ENCODE data around the gene TSC2. TPM values are rescaled to one million over a fixed set of nuclear protein-coding genes. Genes with fewer than 3 reads are reported as not detected.

TSC2 gene
- polyA plus RNA-seq, 3 donors = 11.7 to 95.1 (median 20.8) TPM

DNA sequence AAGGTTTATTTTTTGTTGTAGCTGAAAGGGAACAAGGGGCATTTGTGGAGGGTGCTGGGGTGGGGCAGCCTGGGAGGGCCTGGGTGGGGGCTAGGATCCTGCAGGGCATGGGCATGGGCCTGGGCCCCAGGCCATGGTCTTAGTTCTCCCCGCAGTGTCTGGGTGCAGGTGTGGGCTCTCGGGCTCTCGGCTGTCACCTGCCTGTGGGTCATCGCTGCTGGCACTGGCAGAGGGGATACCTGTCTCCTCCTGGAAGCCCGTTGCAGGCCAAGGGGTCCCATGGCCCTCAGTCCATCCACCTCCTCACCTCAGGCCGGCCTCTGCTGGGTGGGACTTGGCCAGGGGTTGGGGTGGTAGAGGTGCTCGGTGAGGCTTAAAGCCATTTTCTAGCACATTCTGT lies 30.3 kb downstream of the TSC2 start:
- Mint-ChIP-seq H3K9me3 (no peaks in the 10 kb centered on the region), H3K36me3 (peaks cover 60 to 83% of the 10 kb centered on the region in 2 donors), H3K27me3 (ENCODE audit: low read depth in 3 of 3) (peaks cover 0 to 3% (median 1%) of the 10 kb centered on the region in 3 donors), H3K4me3 (no peak overlapping the region), H3K27ac (no peak overlapping the region), H3K4me1 (no peaks in the 10 kb centered on the region)
- peaks cover 77 to 92% of the 10 kb centered on the region in 2 donors for H3K36me3 ChIP-seq (replicated peaks in 1 of 2; ENCODE audit: control insufficient read depth in 1 of 2, insufficient read depth in 2 of 2, low read length in 2 of 2)
- no peaks in the 10 kb centered on the region for H3K27me3 ChIP-seq (ENCODE audit: control insufficient read depth in 2 of 2, insufficient read depth in 2 of 2, low read length in 2 of 2)
- TF ChIP-seq, protein P1, sequence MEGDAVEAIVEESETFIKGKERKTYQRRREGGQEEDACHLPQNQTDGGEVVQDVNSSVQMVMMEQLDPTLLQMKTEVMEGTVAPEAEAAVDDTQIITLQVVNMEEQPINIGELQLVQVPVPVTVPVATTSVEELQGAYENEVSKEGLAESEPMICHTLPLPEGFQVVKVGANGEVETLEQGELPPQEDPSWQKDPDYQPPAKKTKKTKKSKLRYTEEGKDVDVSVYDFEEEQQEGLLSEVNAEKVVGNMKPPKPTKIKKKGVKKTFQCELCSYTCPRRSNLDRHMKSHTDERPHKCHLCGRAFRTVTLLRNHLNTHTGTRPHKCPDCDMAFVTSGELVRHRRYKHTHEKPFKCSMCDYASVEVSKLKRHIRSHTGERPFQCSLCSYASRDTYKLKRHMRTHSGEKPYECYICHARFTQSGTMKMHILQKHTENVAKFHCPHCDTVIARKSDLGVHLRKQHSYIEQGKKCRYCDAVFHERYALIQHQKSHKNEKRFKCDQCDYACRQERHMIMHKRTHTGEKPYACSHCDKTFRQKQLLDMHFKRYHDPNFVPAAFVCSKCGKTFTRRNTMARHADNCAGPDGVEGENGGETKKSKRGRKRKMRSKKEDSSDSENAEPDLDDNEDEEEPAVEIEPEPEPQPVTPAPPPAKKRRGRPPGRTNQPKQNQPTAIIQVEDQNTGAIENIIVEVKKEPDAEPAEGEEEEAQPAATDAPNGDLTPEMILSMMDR (IDR thresholded peaks at IDR 0.05) = no peak
- no peaks in the 10 kb centered on the region for H4K20me1 ChIP-seq (ENCODE audit: insufficient read depth, low read length)
- H2AFZ ChIP-seq (ENCODE audit: insufficient read depth, low read depth, low read length, poor library complexity, severe bottlenecking) = no peak overlapping the region
- no peak overlapping the region for H3K4me3 ChIP-seq (replicated peaks in 1 of 3; ENCODE audit: low read depth in 2 of 3, low read length in 3 of 3)
- H3K79me2 ChIP-seq (ENCODE audit: insufficient read depth, low read length) = no peaks in the 10 kb centered on the region
- H3K4me1 ChIP-seq (ENCODE audit: control insufficient read depth in 1 of 2, insufficient read depth in 2 of 2, low read length in 2 of 2) = no peaks in the 10 kb centered on the region
- no peak overlapping the region for H3K4me2 ChIP-seq (replicated peaks; ENCODE audit: extremely low read depth, low read length, poor library complexity, severe bottlenecking)
- no peaks in the 10 kb centered on the region for H3K9me3 ChIP-seq (replicated peaks in 1 of 2; ENCODE audit: control insufficient read depth in 1 of 2, insufficient read depth in 1 of 2, low read length in 2 of 2)
- no peak for DNase-seq
- no peak overlapping the region for H3K9ac ChIP-seq (ENCODE audit: insufficient read depth, low read length, poor library complexity, severe bottlenecking)
- 95% methylated on average over 4 of the region's 7 CpGs for WGBS (ENCODE audit: insufficient coverage)
- no peak overlapping the region for H3K27ac ChIP-seq (ENCODE audit: low read depth in 1 of 2, low read length in 2 of 2)
- intact Hi-C loops (cut with micrococcal nuclease) = no loop called here

DNA sequence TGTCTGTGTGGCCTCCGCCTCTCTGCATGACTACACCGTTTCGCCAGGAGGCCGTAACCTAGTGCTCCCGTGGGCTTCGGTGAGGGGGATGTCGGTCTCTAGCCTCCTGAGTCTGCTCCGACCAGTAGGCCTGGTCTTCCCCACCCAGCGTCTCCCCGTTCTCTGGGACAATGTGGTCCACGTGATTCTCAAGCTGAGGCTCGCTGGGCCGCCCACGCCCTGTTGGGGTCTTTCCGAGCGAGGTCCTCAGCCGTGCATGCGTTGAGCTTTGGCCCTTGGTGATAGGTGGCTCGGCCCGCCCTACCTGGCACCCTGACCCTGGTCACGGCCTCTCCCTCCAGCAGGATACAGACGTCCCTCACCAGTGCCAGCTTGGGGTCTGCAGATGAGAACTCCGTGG lies 30.9 kb downstream of the TSC2 start:
- no peak for DNase-seq
- H3K36me3 ChIP-seq (replicated peaks in 1 of 2; ENCODE audit: control insufficient read depth in 1 of 2, insufficient read depth in 2 of 2, low read length in 2 of 2) = peaks cover 75 to 92% of the 10 kb centered on the region in 2 donors
- no peak overlapping the region for H2AFZ ChIP-seq (ENCODE audit: insufficient read depth, low read depth, low read length, poor library complexity, severe bottlenecking)
- peaks cover 0 to 3% (median 2%) of the 10 kb centered on the region in 3 donors for H3K27me3 Mint-ChIP-seq (ENCODE audit: low read depth in 3 of 3)
- no peaks in the 10 kb centered on the region for H3K4me1 Mint-ChIP-seq
- H3K4me3 ChIP-seq (replicated peaks in 1 of 3; ENCODE audit: low read depth in 2 of 3, low read length in 3 of 3) = no peak overlapping the region
- intact Hi-C loops (cut with micrococcal nuclease) = no loop called here
- H3K79me2 ChIP-seq (ENCODE audit: insufficient read depth, low read length) = no peaks in the 10 kb centered on the region
- H3K9me3 Mint-ChIP-seq = no peaks in the 10 kb centered on the region
- peaks cover 58 to 80% of the 10 kb centered on the region in 2 donors for H3K36me3 Mint-ChIP-seq
- H3K27ac ChIP-seq (ENCODE audit: low read depth in 1 of 2, low read length in 2 of 2) = no peak overlapping the region
- no peak overlapping the region for H3K27ac Mint-ChIP-seq
- no peaks in the 10 kb centered on the region for H3K9me3 ChIP-seq (replicated peaks in 1 of 2; ENCODE audit: control insufficient read depth in 1 of 2, insufficient read depth in 1 of 2, low read length in 2 of 2)
- H3K4me2 ChIP-seq (replicated peaks; ENCODE audit: extremely low read depth, low read length, poor library complexity, severe bottlenecking) = no peak overlapping the region
- no peaks in the 10 kb centered on the region for H3K27me3 ChIP-seq (ENCODE audit: control insufficient read depth in 2 of 2, insufficient read depth in 2 of 2, low read length in 2 of 2)
- H4K20me1 ChIP-seq (ENCODE audit: insufficient read depth, low read length) = no peaks in the 10 kb centered on the region
- TF ChIP-seq, protein P1 (IDR thresholded peaks at IDR 0.05) = no peak
- H3K4me1 ChIP-seq (ENCODE audit: control insufficient read depth in 1 of 2, insufficient read depth in 2 of 2, low read length in 2 of 2) = no peaks in the 10 kb centered on the region
- 99% methylated on average over 23 of the region's 23 CpGs for WGBS (ENCODE audit: insufficient coverage)
- no peak overlapping the region for H3K9ac ChIP-seq (ENCODE audit: insufficient read depth, low read length, poor library complexity, severe bottlenecking)
- no peak overlapping the region for H3K4me3 Mint-ChIP-seq

All from CD14-positive monocyte (primary cell).